ENCODE results near the gene TRIAP1. TPM values are rescaled to one million over a fixed set of nuclear protein-coding genes. Genes with fewer than 3 reads are reported as not detected.

Gene TRIAP1
- total RNA-seq, 1 experiment from 2014 or later = 27.5 TPM

DNA sequence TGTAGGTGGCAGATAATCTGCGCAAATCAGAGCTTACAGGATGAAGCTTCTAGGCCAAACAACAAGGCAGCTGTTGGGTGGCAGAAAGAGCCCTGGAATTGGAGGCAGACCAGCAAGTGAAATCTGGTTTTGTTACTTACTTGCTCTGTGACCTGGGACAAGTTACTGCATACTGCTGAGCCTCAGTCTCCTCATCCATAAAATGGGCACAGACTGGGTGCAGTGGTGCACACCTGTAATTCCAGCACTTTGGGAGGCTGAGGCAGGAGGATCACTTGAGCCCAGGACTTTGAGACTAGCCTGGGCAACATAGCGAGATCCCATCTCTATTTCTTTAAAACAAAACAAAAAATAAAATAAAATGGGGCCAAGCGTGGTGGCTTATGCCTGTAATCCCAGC lies 39.6 kb downstream of the TRIAP1 start:
- intact Hi-C loops (cut with micrococcal nuclease; ENCODE audit: unreplicated experiment) = no loop called here
- POLR2A ChIA-PET (ENCODE audit: unreplicated experiment) = no interaction called here

GRCh38 chr12:120406069-120406468 lies 40.1 kb downstream of the TRIAP1 start:
- Histone ChIP-seq H3K9me2 (ENCODE audit: insufficient read depth) (no peaks in the 10 kb centered on the region), H3F3A (ENCODE audit: insufficient read depth, low read depth) (no peaks in the 10 kb centered on the region), H3K79me2 (ENCODE audit: low read depth) (no peaks in the 10 kb centered on the region), H3K4me2 (no peak overlapping the region), H3K27ac (no peak overlapping the region), H3K9me3 (ENCODE audit: insufficient read depth, low read depth) (no peaks in the 10 kb centered on the region), H2AFZ (no peak overlapping the region), H3K4me3 (no peak overlapping the region), H4K20me1 (ENCODE audit: insufficient read depth) (no peaks in the 10 kb centered on the region), H3K27me3 (ENCODE audit: insufficient read depth, low read depth) (no peaks in the 10 kb centered on the region), H3K4me1 (replicated peaks; ENCODE audit: insufficient read depth) (no peaks in the 10 kb centered on the region), H3K36me3 (ENCODE audit: low read depth) (no peaks in the 10 kb centered on the region)
- intact Hi-C loops (cut with micrococcal nuclease; ENCODE audit: unreplicated experiment) = no loop called here
- ChIA-PET POLR2A (ENCODE audit: unreplicated experiment) (no interaction called here), CTCF (no interaction called here)
- no peak for DNase-seq
- TF ChIP-seq CTCF (conservative IDR thresholded peaks at IDR 0.05) (no peak), EZH2 (IDR thresholded peaks at IDR 0.05; ENCODE audit: low read depth) (no peak)
- no TSS peak for BruUV-seq (replicated peaks)

More for the DNA sequence above, 39.6 kb downstream of the TRIAP1 start:
- no peaks in the 10 kb centered on the region for H3F3A ChIP-seq (ENCODE audit: insufficient read depth, low read depth)
- H3K27me3 ChIP-seq (ENCODE audit: insufficient read depth, low read depth) = no peaks in the 10 kb centered on the region
- BruUV-seq (replicated peaks) = no TSS peak
- no peak for DNase-seq
- no peak overlapping the region for H3K27ac ChIP-seq
- TF ChIP-seq CTCF (conservative IDR thresholded peaks at IDR 0.05) = no peak
- TF ChIP-seq EZH2 (IDR thresholded peaks at IDR 0.05; ENCODE audit: low read depth) = no peak
- CTCF ChIA-PET = interaction anchor here (0.6 kb wide), 1 partner anchor 23 kb away, joined by 3 read pairs; no protein-coding TSS in a partner anchor
- H3K9me2 ChIP-seq (ENCODE audit: insufficient read depth) = no peaks in the 10 kb centered on the region
- no peaks in the 10 kb centered on the region for H3K79me2 ChIP-seq (ENCODE audit: low read depth)
- no peaks in the 10 kb centered on the region for H3K9me3 ChIP-seq (ENCODE audit: insufficient read depth, low read depth)
- H3K4me2 ChIP-seq = no peak overlapping the region
- H3K4me1 ChIP-seq (replicated peaks; ENCODE audit: insufficient read depth) = no peaks in the 10 kb centered on the region
- H4K20me1 ChIP-seq (ENCODE audit: insufficient read depth) = no peaks in the 10 kb centered on the region
- H3K4me3 ChIP-seq = no peak overlapping the region
- H2AFZ ChIP-seq = no peak overlapping the region
- no peaks in the 10 kb centered on the region for H3K36me3 ChIP-seq (ENCODE audit: low read depth)

GRCh38 chr12:120404271-120404670 lies 41.9 kb downstream of the TRIAP1 start:
- H3K27me3 ChIP-seq (ENCODE audit: insufficient read depth, low read depth) = no peaks in the 10 kb centered on the region
- TF ChIP-seq EZH2 (IDR thresholded peaks at IDR 0.05; ENCODE audit: low read depth) (no peak), CTCF (conservative IDR thresholded peaks at IDR 0.05) (no peak)
- no peaks in the 10 kb centered on the region for H3F3A ChIP-seq (ENCODE audit: insufficient read depth, low read depth)
- POLR2A ChIA-PET (ENCODE audit: unreplicated experiment) = no interaction called here
- no peak overlapping the region for H3K27ac ChIP-seq
- H2AFZ ChIP-seq = no peak overlapping the region
- no peaks in the 10 kb centered on the region for H3K36me3 ChIP-seq (ENCODE audit: low read depth)
- 0 out of 2 replicates have a peak, but pooled peaks cover 3% of the 10 kb centered on the region for H3K4me1 ChIP-seq (replicated peaks; ENCODE audit: insufficient read depth)
- no peaks in the 10 kb centered on the region for H3K9me3 ChIP-seq (ENCODE audit: insufficient read depth, low read depth)
- CTCF ChIA-PET = no interaction called here
- no TSS peak for BruUV-seq (replicated peaks)
- no peak overlapping the region for H3K4me3 ChIP-seq
- no peaks in the 10 kb centered on the region for H3K79me2 ChIP-seq (ENCODE audit: low read depth)
- no peak overlapping the region for H3K4me2 ChIP-seq
- DNase-seq = no peak
- no peaks in the 10 kb centered on the region for H3K9me2 ChIP-seq (ENCODE audit: insufficient read depth)
- H4K20me1 ChIP-seq (ENCODE audit: insufficient read depth) = no peaks in the 10 kb centered on the region
- intact Hi-C loops (cut with micrococcal nuclease; ENCODE audit: unreplicated experiment) = no loop called here

Data from PC-9 (cell line).